Transverse colon (tissue), 4 donors: Measurements from ENCODE around the gene TMBIM1. TPM values are rescaled to one million over a fixed set of nuclear protein-coding genes. Genes with fewer than 3 reads are reported as not detected.
A peak's percentile ranks its signal among the peaks of the same experiment; 100 is the strongest.

Experiments
- DNase-seq: peaks from one replicate; pipeline ENCODE4 v3.0.0-alpha.2; 2019
- H3K27ac ChIP-seq, 4 donors: fragments of 200-600 bp; sonication (generic); 2 replicates each; pipeline ENCODE4 v1.5.1; 2016 to 2018; ENCODE audit warnings: inconsistent platforms in 4 of 4
- H3K27me3 ChIP-seq: fragments of 200-600 bp; sonication (generic); 2 replicates; pipeline ENCODE4 v1.5.1; 2017; ENCODE audit warnings: inconsistent platforms
- H3K36me3 ChIP-seq, 4 donors: fragments of 200-600 bp; sonication (generic); 2 replicates each; pipeline ENCODE4 v1.5.1; 2017 to 2019; ENCODE audit warnings: inconsistent platforms in 4 of 4
- H3K4me1 ChIP-seq, 4 donors: fragments of 200-600 bp; sonication (generic); 2 replicates each; pipeline ENCODE4 v1.5.1; 2017 to 2020; ENCODE audit warnings: inconsistent platforms in 4 of 4
- H3K4me3 ChIP-seq, 4 donors: fragments of 200-600 bp; sonication (generic); 1 replicate in 1 of 4; 2 replicates in 3 of 4; pipeline versions ENCODE4 v1.5.1 to v1.6.1; 2017 to 2019; ENCODE audit warnings: inconsistent platforms in 4 of 4
- H3K9me3 ChIP-seq, 2 donors: fragments of 200-600 bp; sonication (generic); 2 replicates each; pipeline ENCODE4 v1.5.1; 2017 to 2019; ENCODE audit warnings: inconsistent platforms in 2 of 2
- CTCF ChIP-seq, 5 experiments: fragments of 200-600 bp in 3 of 5; fragments of 450-650 bp in 2 of 5; sonication (generic) in 3 of 5; IDR thresholded peaks; 1 replicate in 2 of 5; 2 replicates in 3 of 5; pipeline ENCODE4 v1.5.1; 2016 to 2017; ENCODE audit warnings: antibody characterized with exemption in 5 of 5, inconsistent platforms in 3 of 5, mild to moderate bottlenecking in 2 of 5, moderate library complexity in 1 of 5
- EP300 ChIP-seq: sonication (generic); formaldehyde crosslinking; IDR thresholded peaks from one replicate; pipeline ENCODE4 v1.6.1; 2017; ENCODE audit warnings: antibody characterized with exemption, low read depth
- POLR2A ChIP-seq: fragments of 450-650 bp; IDR thresholded peaks from one replicate; pipeline ENCODE4 v1.6.1; 2016; ENCODE audit warnings: antibody characterized with exemption, mild to moderate bottlenecking, moderate library complexity
- POLR2AphosphoS5 ChIP-seq, 3 donors: sonication (generic); formaldehyde crosslinking; IDR thresholded peaks; one replicate each; pipeline ENCODE4 v1.6.1; 2016; ENCODE audit warnings: antibody characterized with exemption in 3 of 3
- WGBS, 2 donors: methylation state at CpG; one replicate each; pipeline ENCODE4 v1.1.5; 2018; ENCODE audit warnings: low coverage in 1 of 2; 5-methylcytosine and 5-hydroxymethylcytosine counted together
- in situ Hi-C, 4 donors: fragments of 200-750 bp; cut with MboI; loops; one replicate each; pipeline versions ENCODE4 v1.15.0 to v1.15.1; 2017; ENCODE audit warnings: low sequenced_read_pairs in 3 of 4, low pct_ligation_motif_present in 1 of 4, low pct_unique_long_range_greater_than_20kb in 1 of 4
- intact Hi-C: fragments of 100-400 bp; cut with DNase I; formaldehyde crosslinking; loops from one replicate; pipeline ENCODE4 v1.15.1; 2023; ENCODE audit warnings: low total_unique reads
- total RNA-seq, 4 donors: library from RNA; depleted of rRNA; stranded (reverse); fragments of >200 nt; gene quantifications; one replicate each; pipeline ENCODE4 v1.1.0, GENCODE V29; 2016

TMBIM1 gene
- total RNA-seq, 4 donors from 2014 or later, result 80.0 to 356 (median 200) TPM

- peak; percentile 52 for DNase-seq
- intact Hi-C loops (no loop called here), in situ Hi-C loops (no loop called here)
- Histone ChIP-seq H3K4me3 (peak overlapping the region in 2 of 4 donors; percentile 1 to 15), H3K36me3 (peaks cover 0 to 16% (median 8%) of the 10 kb centered on the region in 4 donors), H3K27ac (peak overlapping the region; percentile 83 to 90 (median 86)), H3K4me1 (peaks cover 61 to 79% (median 71%) of the 10 kb centered on the region in 4 donors), H3K27me3 (no peaks in the 10 kb centered on the region), H3K9me3 (no peaks in the 10 kb centered on the region)
- 0 to 31% methylated on average over 1 to 17 of the region's 17 CpGs for WGBS, 2 donors
- TF ChIP-seq POLR2AphosphoS5 (IDR thresholded peaks at IDR 0.05) (peak in 1 of 3 donors; percentile 21), EP300 (no peak), POLR2A (no peak), CTCF (IDR thresholded peaks at IDR 0.05) (peak in 1 of 5 experiments; percentile 13)
These were observed 28.3 kb downstream of the TMBIM1 start for GRCh38 chr2:218263817-218264641.

GRCh38 chr2:218262631-218263586 lies 29.4 kb downstream of the TMBIM1 start:
- Histone ChIP-seq H3K4me1 (peaks cover 64 to 77% (median 74%) of the 10 kb centered on the region in 4 donors), H3K36me3 (peaks cover 0 to 16% (median 8%) of the 10 kb centered on the region in 4 donors), H3K9me3 (no peaks in the 10 kb centered on the region), H3K4me3 (no peak overlapping the region), H3K27ac (peak overlapping the region; percentile 83 to 90 (median 86)), H3K27me3 (no peaks in the 10 kb centered on the region)
- in situ Hi-C loops, result no loop called here
- TF ChIP-seq EP300, result no peak
- TF ChIP-seq CTCF (IDR thresholded peaks at IDR 0.05), result no peak
- no peak for TF ChIP-seq POLR2AphosphoS5 (IDR thresholded peaks at IDR 0.05)
- no peak for TF ChIP-seq POLR2A
- WGBS, 2 donors, result 92% methylated on average over 38 of the region's 39 CpGs; no CpG with 5 or more reads in 1 of the 2 donors
- intact Hi-C loops, result no loop called here
- DNase-seq, result no peak

GRCh38 chr2:218262237-218262600 lies 30.1 kb downstream of the TMBIM1 start:
- in situ Hi-C loops, result no loop called here
- intact Hi-C loops, result no loop called here
- peaks cover 64 to 77% (median 74%) of the 10 kb centered on the region in 4 donors for H3K4me1 ChIP-seq

More at GRCh38 chr2:218262237-218262600, 30.1 kb downstream of the TMBIM1 start:
- no peak for TF ChIP-seq CTCF (IDR thresholded peaks at IDR 0.05)
- TF ChIP-seq EP300, result no peak
- TF ChIP-seq POLR2A, result no peak
- no peak for TF ChIP-seq POLR2AphosphoS5 (IDR thresholded peaks at IDR 0.05)
- Histone ChIP-seq H3K36me3 (peaks cover 0 to 16% (median 8%) of the 10 kb centered on the region in 4 donors), H3K27me3 (no peaks in the 10 kb centered on the region), H3K9me3 (no peaks in the 10 kb centered on the region), H3K27ac (peak overlapping the region; percentile 83 to 90 (median 86)), H3K4me3 (no peak overlapping the region)
- WGBS, 2 donors, result 73 to 86% methylated on average over 2 to 6 of the region's 6 CpGs
- DNase-seq, result no peak
